DOHH2 (cell line): ENCODE results near the gene FAAP100.

Experiments used
- CTCF ChIP-seq: fragments of 200-600 bp; sonication (generic); IDR thresholded peaks from one replicate; pipeline ENCODE4 v1.5.1; 2014; ENCODE audit warnings: antibody characterized with exemption, mild to moderate bottlenecking, low read depth, low read length; ENCODE audit not compliant: poor library complexity, severe bottlenecking
- EZH2phosphoT487 ChIP-seq: fragments of 200-600 bp; sonication (generic); IDR thresholded peaks from 2 replicates; pipeline ENCODE4 v1.6.1; 2017; ENCODE audit warnings: borderline replicate concordance, mild to moderate bottlenecking, antibody characterized with exemption, low read length, moderate library complexity, mixed read lengths

- TF ChIP-seq CTCF (no peak), EZH2phosphoT487 (no peak)
Measured at GRCh38 chr17:81579298-81579697, 27.1 kb upstream of the FAAP100 start.
